HEK293 (cell line): ENCODE data around the gene PHF19.

Experiments
- CTCF ChIA-PET: fragments of 350-600 bp; formaldehyde crosslinking; extraction: SDS; loops from one replicate; lab custom pipeline; 2021; ENCODE audit warnings: antibody characterized with exemption; lab: Yijun Ruan, JAX
- POLR2A ChIA-PET: fragments of 300-600 bp; formaldehyde crosslinking; extraction: SDS; loops from one replicate; lab custom pipeline; 2020; ENCODE audit warnings: antibody characterized with exemption, inconsistent platforms; lab: Yijun Ruan, JAX
- H3K27ac ChIP-seq: fragments of 200-500 bp; sonication (Bioruptor generic); 2 replicates; pipeline ENCODE4 v1.5.1; 2014; ENCODE audit warnings: low read depth, low read length, control low read depth, inconsistent platforms; ENCODE audit errors: extremely low read depth
- H3K36me3 ChIP-seq, 2 experiments: fragments of 200-500 bp in 1 of 2; sonication (Bioruptor generic) in 1 of 2; 1 replicate in 1 of 2; 2 replicates in 1 of 2; pipeline ENCODE4 v1.5.1; 2014 to 2017; ENCODE audit warnings: inconsistent platforms in 2 of 2, low read length in 2 of 2; ENCODE audit not compliant: control insufficient read depth in 2 of 2, insufficient read depth in 1 of 2
- H3K4me1 ChIP-seq: fragments of 200-500 bp; sonication (Bioruptor generic); 2 replicates; pipeline ENCODE4 v1.5.1; 2014; ENCODE audit warnings: mild to moderate bottlenecking, low read length, inconsistent platforms; ENCODE audit not compliant: control insufficient read depth, insufficient read depth
- H3K4me3 ChIP-seq: 2 replicates; pipeline ENCODE4 v1.5.1; 2011; ENCODE audit warnings: low read depth, mild to moderate bottlenecking, control low read depth, low read length, moderate library complexity
- H3K9me3 ChIP-seq: fragments of 200-500 bp; sonication (Bioruptor generic); 2 replicates; pipeline ENCODE4 v1.5.1; 2014; ENCODE audit warnings: low read depth, low read length, inconsistent platforms; ENCODE audit not compliant: control insufficient read depth, insufficient read depth
- KLF10 ChIP-seq: fragments of 450-650 bp; IDR thresholded peaks from 2 replicates; pipeline ENCODE4 v1.5.1; 2018; ENCODE audit warnings: missing biosample characterization, mild to moderate bottlenecking, missing genetic modification characterization
- KLF8 ChIP-seq: fragments of 450-650 bp; formaldehyde crosslinking; IDR thresholded peaks from 2 replicates; pipeline ENCODE4 v1.5.1; 2016; ENCODE audit warnings: missing biosample characterization, missing genetic modification characterization
- SP7 ChIP-seq: fragments of 450-650 bp; formaldehyde crosslinking; IDR thresholded peaks from 2 replicates; pipeline ENCODE4 v1.5.1; 2016; ENCODE audit warnings: missing biosample characterization, missing genetic modification characterization
- TRIM28 ChIP-seq: IDR thresholded peaks from 2 replicates; pipeline ENCODE4 v1.6.1; 2011; ENCODE audit warnings: low read length, control low read depth, borderline replicate concordance
- ZBTB17 ChIP-seq: fragments of 450-650 bp; formaldehyde crosslinking; IDR thresholded peaks from 2 replicates; pipeline ENCODE4 v1.5.1; 2016; ENCODE audit warnings: missing biosample characterization, missing genetic modification characterization
- ZBTB48 ChIP-seq: fragments of 450-650 bp; formaldehyde crosslinking; IDR thresholded peaks from 2 replicates; pipeline ENCODE4 v1.5.1; 2016; ENCODE audit warnings: missing biosample characterization, missing genetic modification characterization
- ZBTB7A ChIP-seq: fragments of 450-650 bp; formaldehyde crosslinking; IDR thresholded peaks from 2 replicates; pipeline ENCODE4 v1.5.1; 2016; ENCODE audit warnings: low read depth, missing biosample characterization, missing genetic modification characterization
- ZBTB8A ChIP-seq: fragments of 450-650 bp; formaldehyde crosslinking; IDR thresholded peaks from 2 replicates; pipeline ENCODE4 v1.5.1; 2016; ENCODE audit warnings: missing biosample characterization, missing genetic modification characterization
- ZEB2 ChIP-seq: fragments of 450-650 bp; formaldehyde crosslinking; IDR thresholded peaks from 2 replicates; pipeline ENCODE4 v1.5.1; 2016; ENCODE audit warnings: missing biosample characterization, missing genetic modification characterization
- ZNF157 ChIP-seq: fragments of 450-650 bp; formaldehyde crosslinking; IDR thresholded peaks from 2 replicates; pipeline ENCODE4 v1.5.1; 2016; ENCODE audit warnings: missing biosample characterization, missing genetic modification characterization
- ZNF16 ChIP-seq: fragments of 450-650 bp; formaldehyde crosslinking; IDR thresholded peaks from 2 replicates; pipeline ENCODE4 v1.5.1; 2016; ENCODE audit warnings: low read depth, missing biosample characterization, missing genetic modification characterization
- ZNF202 ChIP-seq: fragments of 450-650 bp; formaldehyde crosslinking; IDR thresholded peaks from 2 replicates; pipeline ENCODE4 v1.5.1; 2016; ENCODE audit warnings: missing biosample characterization, missing genetic modification characterization, borderline replicate concordance
- ZNF23 ChIP-seq: fragments of 450-650 bp; formaldehyde crosslinking; IDR thresholded peaks from 2 replicates; pipeline ENCODE4 v1.5.1; 2016; ENCODE audit warnings: missing biosample characterization, missing genetic modification characterization, borderline replicate concordance
- ZNF24 ChIP-seq: fragments of 450-650 bp; formaldehyde crosslinking; IDR thresholded peaks from 2 replicates; pipeline ENCODE4 v1.5.1; 2016; ENCODE audit warnings: missing biosample characterization, missing genetic modification characterization
- ZNF350 ChIP-seq: fragments of 450-650 bp; formaldehyde crosslinking; IDR thresholded peaks from 2 replicates; pipeline ENCODE4 v1.5.0; 2017; ENCODE audit warnings: missing biosample characterization, mild to moderate bottlenecking, missing genetic modification characterization
- ZNF354C ChIP-seq: fragments of 450-650 bp; formaldehyde crosslinking; IDR thresholded peaks from 2 replicates; pipeline ENCODE4 v1.5.1; 2016; ENCODE audit warnings: missing biosample characterization, missing genetic modification characterization, low read depth, borderline replicate concordance
- ZNF37A ChIP-seq: fragments of 450-650 bp; IDR thresholded peaks from 2 replicates; pipeline ENCODE4 v1.5.1; 2018; ENCODE audit warnings: missing biosample characterization, missing genetic modification characterization
- ZNF549 ChIP-seq: fragments of 450-650 bp; IDR thresholded peaks from 2 replicates; pipeline ENCODE4 v1.5.1; 2018; ENCODE audit warnings: missing biosample characterization, missing genetic modification characterization, mild to moderate bottlenecking, inconsistent platforms, moderate library complexity
- ZNF558 ChIP-seq: fragments of 450-650 bp; formaldehyde crosslinking; IDR thresholded peaks from 2 replicates; pipeline ENCODE4 v1.5.1; 2016; ENCODE audit warnings: missing biosample characterization, missing genetic modification characterization
- ZNF596 ChIP-seq: fragments of 450-650 bp; IDR thresholded peaks from 2 replicates; pipeline ENCODE4 v1.5.0; 2018; ENCODE audit warnings: missing biosample characterization, mild to moderate bottlenecking, missing genetic modification characterization, moderate library complexity
- ZNF626 ChIP-seq: fragments of 450-650 bp; sonication (Bioruptor Pico); formaldehyde crosslinking; IDR thresholded peaks from 2 replicates; pipeline ENCODE4 v1.5.1; 2018; ENCODE audit warnings: missing biosample characterization, missing genetic modification characterization, inconsistent platforms
- ZNF707 ChIP-seq: fragments of 450-650 bp; formaldehyde crosslinking; IDR thresholded peaks from 2 replicates; pipeline ENCODE4 v1.5.1; 2016; ENCODE audit warnings: missing biosample characterization, missing genetic modification characterization
- TF ChIP-seq, protein P1 (sequence below): fragments of 450-650 bp; formaldehyde crosslinking; IDR thresholded peaks from 2 replicates; pipeline ENCODE4 v1.5.1; 2016; ENCODE audit warnings: missing biosample characterization, missing genetic modification characterization
- TF ChIP-seq, protein P2 (sequence below): fragments of 450-650 bp; formaldehyde crosslinking; IDR thresholded peaks from 2 replicates; pipeline ENCODE4 v1.5.1; 2016; ENCODE audit warnings: missing biosample characterization, missing genetic modification characterization
- TF ChIP-seq, protein P3 (sequence below): fragments of 450-650 bp; formaldehyde crosslinking; IDR thresholded peaks from 2 replicates; pipeline ENCODE4 v1.5.1; 2016; ENCODE audit warnings: missing biosample characterization, missing genetic modification characterization

PHF19 gene

DNA sequence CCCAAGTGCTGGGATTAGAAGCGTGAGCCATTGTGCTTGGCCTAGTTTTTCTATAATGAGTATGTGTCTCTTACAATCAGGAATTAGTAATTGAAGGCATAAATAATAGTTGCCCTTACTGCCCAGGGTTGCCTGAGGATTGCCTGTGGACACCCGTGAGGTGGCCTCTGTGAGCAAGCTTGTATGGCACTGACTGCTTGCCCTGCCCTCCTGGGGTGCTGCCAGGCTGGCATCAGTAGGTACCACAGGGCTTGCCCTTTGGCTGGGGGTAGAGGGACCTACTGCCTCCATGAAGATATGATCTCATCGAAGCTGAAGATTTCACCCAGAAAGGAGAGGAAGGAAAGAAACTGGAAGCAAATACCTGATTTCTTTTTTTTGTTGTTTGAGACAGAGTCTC is 23.8 kb upstream of the PHF19 start:
- TF ChIP-seq, protein P1, sequence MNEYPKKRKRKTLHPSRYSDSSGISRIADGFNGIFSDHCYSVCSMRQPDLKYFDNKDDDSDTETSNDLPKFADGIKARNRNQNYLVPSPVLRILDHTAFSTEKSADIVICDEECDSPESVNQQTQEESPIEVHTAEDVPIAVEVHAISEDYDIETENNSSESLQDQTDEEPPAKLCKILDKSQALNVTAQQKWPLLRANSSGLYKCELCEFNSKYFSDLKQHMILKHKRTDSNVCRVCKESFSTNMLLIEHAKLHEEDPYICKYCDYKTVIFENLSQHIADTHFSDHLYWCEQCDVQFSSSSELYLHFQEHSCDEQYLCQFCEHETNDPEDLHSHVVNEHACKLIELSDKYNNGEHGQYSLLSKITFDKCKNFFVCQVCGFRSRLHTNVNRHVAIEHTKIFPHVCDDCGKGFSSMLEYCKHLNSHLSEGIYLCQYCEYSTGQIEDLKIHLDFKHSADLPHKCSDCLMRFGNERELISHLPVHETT (tag by site-specific recombination): no peak
- no peak for TF ChIP-seq ZBTB48 (tag by site-specific recombination)
- TF ChIP-seq ZNF23 (tag by site-specific recombination): no peak
- TF ChIP-seq, protein P2, sequence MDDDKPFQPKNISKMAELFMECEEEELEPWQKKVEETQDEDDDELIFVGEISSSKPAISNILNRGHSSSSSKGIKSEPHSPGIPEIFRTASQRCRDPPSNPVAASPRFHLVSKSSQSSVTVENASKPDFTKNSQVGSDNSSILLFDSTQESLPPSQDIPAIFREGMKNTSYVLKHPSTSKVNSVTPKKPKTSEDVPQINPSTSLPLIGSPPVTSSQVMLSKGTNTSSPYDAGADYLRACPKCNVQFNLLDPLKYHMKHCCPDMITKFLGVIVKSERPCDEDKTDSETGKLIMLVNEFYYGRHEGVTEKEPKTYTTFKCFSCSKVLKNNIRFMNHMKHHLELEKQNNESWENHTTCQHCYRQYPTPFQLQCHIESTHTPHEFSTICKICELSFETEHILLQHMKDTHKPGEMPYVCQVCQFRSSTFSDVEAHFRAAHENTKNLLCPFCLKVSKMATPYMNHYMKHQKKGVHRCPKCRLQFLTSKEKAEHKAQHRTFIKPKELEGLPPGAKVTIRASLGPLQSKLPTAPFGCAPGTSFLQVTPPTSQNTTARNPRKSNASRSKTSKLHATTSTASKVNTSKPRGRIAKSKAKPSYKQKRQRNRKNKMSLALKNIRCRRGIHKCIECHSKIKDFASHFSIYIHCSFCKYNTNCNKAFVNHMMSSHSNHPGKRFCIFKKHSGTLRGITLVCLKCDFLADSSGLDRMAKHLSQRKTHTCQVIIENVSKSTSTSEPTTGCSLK: no peak
- no peak for TF ChIP-seq ZNF16
- no peak for TF ChIP-seq ZNF707
- TF ChIP-seq ZNF157 (tag by site-specific recombination): no peak
- TF ChIP-seq ZNF350 (tag by site-specific recombination): no peak
- no peak for TF ChIP-seq ZNF354C (tag by site-specific recombination)
- TF ChIP-seq KLF8 (tag by site-specific recombination): no peak
- no peak for TF ChIP-seq ZNF549
- TF ChIP-seq, all 188 proteins: peak for 0
- Histone ChIP-seq H3K4me3 (no peak overlapping the region), H3K27ac (no peak overlapping the region), H3K4me1 (no peaks in the 10 kb centered on the region), H3K9me3 (no peaks in the 10 kb centered on the region), H3K36me3 (no peaks in the 10 kb centered on the region)
- ChIA-PET POLR2A (no interaction called here), CTCF (interaction anchor here (1.8 kb wide), 1 partner anchor 35 kb away, joined by 4 read pairs; no protein-coding TSS in a partner anchor)

DNA sequence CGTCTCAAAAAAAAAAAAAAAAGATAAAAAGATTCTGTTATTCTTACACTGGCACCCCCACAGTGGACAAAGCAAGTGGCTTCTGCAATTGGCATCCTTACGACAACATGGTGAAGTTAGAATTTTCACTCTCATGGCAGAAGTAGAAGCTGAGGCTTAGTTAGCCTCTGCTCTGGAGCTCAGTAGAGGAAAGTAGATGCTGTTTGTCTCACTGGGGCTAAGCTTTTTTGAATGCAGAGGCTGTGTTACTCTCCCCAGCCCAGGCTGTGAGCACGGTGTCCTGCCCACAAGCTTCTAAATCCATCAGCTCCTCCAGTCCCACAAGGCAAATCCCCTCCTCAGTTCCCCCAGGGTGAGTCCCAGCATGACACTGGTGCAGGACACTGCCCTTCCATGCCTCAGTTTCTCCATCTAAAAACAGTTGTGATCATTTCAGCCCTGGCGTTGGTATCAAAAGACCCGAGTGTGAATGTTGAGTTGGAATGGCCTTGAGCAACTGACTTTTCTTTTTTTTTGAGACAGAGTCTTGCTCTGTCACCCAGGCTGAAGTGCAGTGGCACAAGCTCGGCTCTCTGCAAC is 22.6 kb upstream of the PHF19 start:
- Histone ChIP-seq H3K9me3 (no peaks in the 10 kb centered on the region), H3K36me3 (no peaks in the 10 kb centered on the region), H3K4me1 (no peaks in the 10 kb centered on the region), H3K27ac (no peak overlapping the region), H3K4me3 (no peak overlapping the region)
- no peak for TF ChIP-seq ZNF596
- no peak for TF ChIP-seq ZNF37A (tag by site-specific recombination)
- TF ChIP-seq ZNF202 (tag by site-specific recombination): no peak
- no peak for TF ChIP-seq TRIM28
- no peak for TF ChIP-seq SP7 (tag by site-specific recombination)
- no peak for TF ChIP-seq ZBTB7A
- TF ChIP-seq ZBTB17: no peak
- no peak for TF ChIP-seq KLF10 (tag by site-specific recombination)
- TF ChIP-seq ZNF626 (tag by site-specific recombination): no peak
- POLR2A ChIA-PET: no interaction called here
- CTCF ChIA-PET: no interaction called here

DNA sequence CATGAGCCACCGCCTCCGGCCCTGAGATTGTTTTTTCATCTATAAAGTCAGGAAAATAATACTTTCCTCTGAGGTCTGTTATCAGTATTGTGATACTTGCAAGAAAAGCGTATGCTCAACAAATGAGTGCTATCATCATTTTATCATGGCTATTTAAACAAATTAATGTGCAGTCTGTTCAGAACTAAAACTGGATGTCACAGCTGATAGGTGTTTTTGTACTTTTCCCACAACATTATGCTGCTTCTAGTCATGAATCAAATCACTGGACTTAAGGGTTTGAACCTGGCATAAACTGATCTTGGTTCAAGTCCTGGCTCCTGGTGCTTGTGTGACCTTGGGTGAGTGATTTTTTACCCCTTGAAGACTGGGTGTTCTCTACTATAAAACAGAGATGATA is 21.4 kb upstream of the PHF19 start:
- Histone ChIP-seq H3K27ac (no peak overlapping the region), H3K4me1 (no peaks in the 10 kb centered on the region), H3K9me3 (no peaks in the 10 kb centered on the region), H3K4me3 (no peak overlapping the region), H3K36me3 (no peaks in the 10 kb centered on the region)
- ChIA-PET POLR2A (no interaction called here), CTCF (interaction anchor here (1.3 kb wide), 1 partner anchor 18 kb away, joined by 4 read pairs; no protein-coding TSS in a partner anchor)
- TF ChIP-seq ZNF626 (tag by site-specific recombination) (no peak), ZNF24 (tag by site-specific recombination) (no peak), ZNF354C (tag by site-specific recombination) (no peak), ZEB2 (no peak), ZBTB8A (no peak), ZNF558 (tag by site-specific recombination) (no peak)
- TF ChIP-seq, protein P3, sequence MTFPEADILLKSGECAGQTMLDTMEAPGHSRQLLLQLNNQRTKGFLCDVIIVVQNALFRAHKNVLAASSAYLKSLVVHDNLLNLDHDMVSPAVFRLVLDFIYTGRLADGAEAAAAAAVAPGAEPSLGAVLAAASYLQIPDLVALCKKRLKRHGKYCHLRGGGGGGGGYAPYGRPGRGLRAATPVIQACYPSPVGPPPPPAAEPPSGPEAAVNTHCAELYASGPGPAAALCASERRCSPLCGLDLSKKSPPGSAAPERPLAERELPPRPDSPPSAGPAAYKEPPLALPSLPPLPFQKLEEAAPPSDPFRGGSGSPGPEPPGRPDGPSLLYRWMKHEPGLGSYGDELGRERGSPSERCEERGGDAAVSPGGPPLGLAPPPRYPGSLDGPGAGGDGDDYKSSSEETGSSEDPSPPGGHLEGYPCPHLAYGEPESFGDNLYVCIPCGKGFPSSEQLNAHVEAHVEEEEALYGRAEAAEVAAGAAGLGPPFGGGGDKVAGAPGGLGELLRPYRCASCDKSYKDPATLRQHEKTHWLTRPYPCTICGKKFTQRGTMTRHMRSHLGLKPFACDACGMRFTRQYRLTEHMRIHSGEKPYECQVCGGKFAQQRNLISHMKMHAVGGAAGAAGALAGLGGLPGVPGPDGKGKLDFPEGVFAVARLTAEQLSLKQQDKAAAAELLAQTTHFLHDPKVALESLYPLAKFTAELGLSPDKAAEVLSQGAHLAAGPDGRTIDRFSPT (tag by site-specific recombination): no peak
